Measurements from ENCODE around the gene TTC6.

TTC6 gene

DNA sequence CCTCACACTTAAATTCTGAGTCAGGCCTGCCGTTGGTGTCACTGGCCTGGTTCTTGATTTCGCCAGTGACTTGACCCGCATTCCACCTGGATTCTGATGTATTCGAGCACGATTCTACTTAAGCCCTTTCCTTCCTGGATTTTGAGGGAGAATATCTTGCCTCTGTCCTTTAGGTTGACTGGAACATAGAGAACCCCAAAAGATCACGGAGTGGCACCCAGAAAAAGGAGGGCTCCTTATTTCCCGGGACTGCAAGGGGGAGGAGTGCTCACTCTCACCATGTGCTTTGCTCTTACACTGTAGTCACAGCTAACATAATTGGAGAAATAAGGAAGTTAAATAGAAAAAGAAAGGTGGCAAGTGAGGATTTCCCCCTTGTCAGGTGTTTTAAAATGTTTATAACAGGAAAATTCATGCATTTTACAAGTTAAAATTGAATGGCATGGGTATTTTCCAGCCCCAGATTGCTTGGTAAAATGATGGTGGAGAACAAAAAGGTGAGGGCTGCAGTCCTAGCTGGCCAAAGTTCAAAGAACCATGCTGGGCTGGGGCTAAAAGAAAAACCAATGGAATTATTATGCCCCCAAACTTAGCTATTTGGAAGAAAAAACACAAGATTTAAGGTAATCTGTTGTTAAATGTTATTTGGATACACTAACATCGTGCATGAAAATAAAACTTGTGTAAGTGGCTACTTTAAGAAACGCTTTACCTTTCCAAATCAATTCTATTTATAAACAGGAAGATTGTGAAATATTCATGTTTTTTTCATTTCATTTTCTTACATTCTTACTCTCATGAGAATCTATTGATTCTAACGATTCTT, 9.2 kb upstream of the TTC6 start:
- no peak for DNase-seq (ENCODE audit: low read depth in 2 of 2)

GRCh38 chr14:37586797-37587130, 8.7 kb upstream of the TTC6 start:
- no peak for DNase-seq (ENCODE audit: low read depth in 2 of 2)

- DNase-seq (ENCODE audit: low read depth in 2 of 2): no peak
Observed at GRCh38 chr14:37587131-37587803, 8.2 kb upstream of the TTC6 start.

DNA sequence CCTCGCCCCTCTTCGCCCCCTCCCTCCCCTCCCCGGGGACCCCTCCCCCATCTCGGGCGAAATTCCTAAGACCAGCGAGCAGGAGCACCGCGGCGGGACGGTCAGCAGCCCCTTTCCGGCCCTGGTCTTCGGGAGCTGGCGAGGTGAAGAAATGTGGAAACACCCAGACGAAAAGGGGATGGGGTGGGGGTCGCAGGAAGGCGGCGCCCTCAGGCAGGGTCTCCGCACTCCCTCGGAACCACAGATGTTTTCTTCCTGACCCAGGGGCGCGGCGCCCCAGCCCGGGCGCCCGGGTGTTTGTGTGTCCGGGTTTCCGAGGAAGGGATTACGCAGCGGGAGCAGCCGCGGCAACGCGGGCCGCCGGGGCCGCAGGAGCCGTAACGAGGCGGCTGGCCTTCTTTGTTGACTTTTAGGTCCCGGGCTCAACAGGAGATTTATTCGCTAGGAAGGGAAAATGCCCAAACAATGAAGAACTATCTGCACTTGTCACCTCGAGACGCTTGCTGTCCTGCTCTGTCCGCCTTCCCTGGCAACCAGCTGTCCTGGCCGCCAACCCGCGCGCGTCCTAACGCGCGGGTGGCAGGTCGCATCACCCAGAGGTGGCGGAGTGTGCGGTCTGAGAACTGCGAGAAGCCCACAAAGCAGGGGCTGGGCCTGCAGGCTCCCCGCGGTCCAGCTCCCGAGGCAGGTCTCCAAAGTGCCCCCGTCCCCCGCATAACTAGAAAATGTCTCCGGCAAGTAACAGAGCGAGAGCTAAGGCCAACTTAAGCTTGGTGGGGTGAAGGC, 7.4 kb upstream of the TTC6 start:
- no peak for DNase-seq (ENCODE audit: low read depth in 2 of 2)

DNA sequence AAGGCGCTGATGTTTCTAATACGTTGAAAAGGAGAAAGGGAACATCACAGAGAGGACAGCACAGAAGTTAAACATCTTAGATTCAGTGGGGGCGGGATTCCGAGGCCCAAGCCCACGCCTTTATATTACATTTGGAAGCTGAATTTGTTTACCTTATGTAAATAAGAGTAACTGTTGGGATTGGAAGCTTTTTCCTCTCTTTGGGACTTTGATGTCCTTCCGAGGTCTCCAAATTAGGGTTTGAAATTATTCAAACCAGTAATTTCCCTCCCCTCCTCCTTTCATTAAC, 6.8 kb upstream of the TTC6 start:
- DNase-seq (ENCODE audit: low read depth in 2 of 2): no peak

DNA sequence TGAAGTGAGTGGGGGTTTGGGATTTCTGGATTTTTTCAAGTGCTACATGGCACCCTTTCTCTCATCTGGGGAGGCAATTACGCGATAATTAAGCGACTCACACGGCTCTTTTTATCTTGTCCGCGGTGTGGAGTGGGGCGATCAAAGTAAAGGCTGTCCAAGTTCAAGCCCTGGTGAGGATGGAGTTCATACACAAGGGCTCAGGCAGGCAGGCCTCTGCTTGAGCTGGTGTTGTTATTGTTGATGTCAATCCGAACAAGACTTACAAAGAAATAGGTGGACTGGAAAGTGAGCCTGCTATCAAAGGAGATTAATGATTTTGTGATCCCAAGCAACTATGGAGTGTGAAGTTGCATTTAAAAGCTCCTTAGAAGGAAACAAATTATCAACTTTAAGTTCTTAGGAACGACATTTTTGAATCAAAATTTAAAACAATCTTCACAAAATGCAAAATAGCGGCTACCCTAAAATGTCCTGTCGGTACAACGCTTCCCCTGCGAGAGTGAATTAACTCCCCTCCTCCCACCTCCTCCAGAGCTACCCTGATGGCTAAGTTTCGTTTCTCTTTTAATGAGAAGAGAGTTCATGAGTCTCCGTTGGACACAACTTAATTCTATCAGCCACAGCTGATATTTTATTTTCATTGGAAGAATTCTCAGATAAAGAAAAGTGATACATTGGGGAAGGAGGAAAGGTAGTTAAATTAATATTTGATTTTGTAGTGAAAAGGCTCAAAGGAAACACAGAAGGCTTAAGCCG, 6.3 kb upstream of the TTC6 start:
- no peak for DNase-seq (ENCODE audit: low read depth in 2 of 2)

GRCh38 chr14:37589715-37590427, 5.6 kb upstream of the TTC6 start:
- no peak for DNase-seq (ENCODE audit: low read depth in 2 of 2)

DNA sequence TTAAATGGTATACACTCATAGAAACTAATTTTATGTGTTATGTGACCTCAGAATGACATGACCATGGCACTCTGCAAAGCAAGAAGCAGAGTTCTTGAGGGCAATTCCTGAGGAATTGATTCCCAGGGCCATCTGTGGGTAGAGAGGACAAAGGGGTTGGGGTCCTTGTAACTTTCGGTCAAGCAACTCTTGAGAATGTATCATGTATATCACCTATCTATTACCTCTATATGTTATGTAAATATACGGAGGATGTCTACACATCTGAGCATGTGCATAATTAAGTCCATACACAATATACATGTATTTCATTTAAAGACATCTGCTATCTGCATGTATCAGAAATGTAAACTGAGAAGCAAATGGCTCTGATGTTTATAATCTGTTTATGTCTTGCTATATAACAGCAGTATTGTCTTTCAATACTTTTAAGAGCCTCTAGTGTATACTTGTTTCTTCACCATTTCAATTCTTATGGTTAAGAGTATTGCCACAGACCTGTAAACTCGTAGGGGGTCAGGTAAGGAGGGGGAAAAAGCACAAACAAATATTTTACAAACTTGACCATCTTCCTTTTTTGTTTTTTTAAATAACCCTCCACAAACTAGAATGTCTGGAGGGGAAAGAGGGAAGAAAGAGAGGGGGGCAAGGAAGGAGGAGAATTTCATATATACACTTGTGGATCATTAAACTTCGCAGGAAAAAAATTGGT, 4.8 kb upstream of the TTC6 start:
- no peak for DNase-seq (ENCODE audit: low read depth in 2 of 2)

- no peak for DNase-seq (ENCODE audit: low read depth in 2 of 2)
Observed at GRCh38 chr14:37591311-37591940, 4.0 kb upstream of the TTC6 start.

- DNase-seq (ENCODE audit: low read depth in 2 of 2): no peak
Observed at GRCh38 chr14:37591941-37592481, 3.4 kb upstream of the TTC6 start.

DNA sequence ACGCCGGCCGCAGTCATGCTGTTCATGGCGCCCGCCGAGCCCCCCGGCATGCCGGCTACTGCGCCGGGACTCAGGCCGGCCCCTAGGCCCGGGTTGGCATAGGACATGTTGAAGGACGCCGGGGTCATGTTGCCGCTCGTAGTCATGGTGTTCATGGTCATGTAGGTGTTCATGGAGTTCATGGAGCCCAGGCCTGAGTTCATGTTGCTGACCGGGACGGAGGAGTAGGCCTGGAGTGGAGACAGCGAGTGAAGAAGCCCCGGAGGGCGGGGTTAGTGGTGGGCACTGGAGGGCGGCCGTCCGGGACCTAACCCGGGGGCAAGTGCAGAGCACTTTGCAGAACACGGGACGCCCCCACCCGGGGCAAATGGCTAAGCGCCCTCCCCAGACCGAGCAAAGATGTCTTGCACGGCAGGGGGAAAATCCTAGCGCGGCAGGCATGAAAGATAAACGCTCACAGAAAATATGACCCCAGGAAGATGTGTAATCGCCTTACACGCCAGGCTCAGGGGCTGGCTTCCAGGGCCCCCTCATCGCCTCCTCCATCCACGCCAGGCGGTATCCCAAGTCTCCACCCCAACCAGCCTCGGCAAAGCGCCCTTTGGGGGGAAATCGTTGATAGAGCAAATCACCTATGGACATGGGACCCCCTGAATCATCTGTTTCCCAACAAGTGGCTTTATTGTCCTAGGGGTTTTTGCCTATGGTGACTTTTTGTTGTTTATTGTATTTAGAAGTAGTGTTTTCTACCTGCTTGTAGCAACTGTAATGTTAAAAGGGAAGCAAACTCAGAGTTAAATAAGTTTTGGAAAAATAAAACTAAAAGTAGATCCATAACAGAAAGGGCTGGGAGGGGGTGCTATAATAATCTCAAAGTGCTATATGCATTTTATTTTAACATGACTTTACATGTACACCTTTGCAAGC, 2.7 kb upstream of the TTC6 start:
- DNase-seq (ENCODE audit: low read depth in 2 of 2): no peak

GRCh38 chr14:37593511-37594237, 1.8 kb upstream of the TTC6 start:
- DNase-seq (ENCODE audit: low read depth in 2 of 2): no peak

DNA sequence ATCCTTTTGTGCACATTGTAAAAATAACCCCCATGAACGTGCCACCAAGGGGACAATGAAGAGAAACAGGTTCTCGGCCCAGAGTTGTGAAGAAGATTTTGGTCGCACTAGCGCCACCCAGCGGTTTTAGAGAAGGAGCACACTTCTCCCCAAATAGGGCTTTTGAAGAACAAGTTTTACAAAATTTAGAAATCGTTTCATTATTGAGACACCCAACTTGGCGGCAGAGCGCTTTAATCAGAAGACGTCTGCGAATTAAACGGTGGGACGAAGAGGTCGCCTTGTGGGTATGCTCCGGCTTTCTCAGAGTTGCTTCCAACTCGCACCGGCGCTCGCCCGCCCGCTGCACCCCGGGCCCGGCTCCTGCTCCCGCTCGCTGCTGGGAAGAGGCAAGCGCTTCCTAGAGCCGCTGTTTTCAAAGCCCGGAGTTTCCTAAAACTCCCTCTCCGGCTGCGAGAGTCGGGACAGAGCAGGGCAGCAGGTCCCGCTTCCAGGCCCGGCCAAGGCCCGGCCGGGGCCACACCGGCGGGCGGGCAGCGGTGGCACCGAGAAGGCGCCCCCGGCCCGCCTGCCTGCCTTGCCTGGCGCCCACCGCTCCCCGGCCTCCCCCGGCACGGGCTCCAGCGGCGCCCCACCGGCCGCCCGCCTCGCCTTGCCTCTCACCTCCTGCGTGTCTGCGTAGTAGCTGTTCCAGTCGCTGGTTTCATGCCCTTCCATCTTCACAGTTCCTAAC, 1.0 kb upstream of the TTC6 start:
- DNase-seq (ENCODE audit: low read depth in 2 of 2): peak in 1 of 2 donors; percentile 31

DNA sequence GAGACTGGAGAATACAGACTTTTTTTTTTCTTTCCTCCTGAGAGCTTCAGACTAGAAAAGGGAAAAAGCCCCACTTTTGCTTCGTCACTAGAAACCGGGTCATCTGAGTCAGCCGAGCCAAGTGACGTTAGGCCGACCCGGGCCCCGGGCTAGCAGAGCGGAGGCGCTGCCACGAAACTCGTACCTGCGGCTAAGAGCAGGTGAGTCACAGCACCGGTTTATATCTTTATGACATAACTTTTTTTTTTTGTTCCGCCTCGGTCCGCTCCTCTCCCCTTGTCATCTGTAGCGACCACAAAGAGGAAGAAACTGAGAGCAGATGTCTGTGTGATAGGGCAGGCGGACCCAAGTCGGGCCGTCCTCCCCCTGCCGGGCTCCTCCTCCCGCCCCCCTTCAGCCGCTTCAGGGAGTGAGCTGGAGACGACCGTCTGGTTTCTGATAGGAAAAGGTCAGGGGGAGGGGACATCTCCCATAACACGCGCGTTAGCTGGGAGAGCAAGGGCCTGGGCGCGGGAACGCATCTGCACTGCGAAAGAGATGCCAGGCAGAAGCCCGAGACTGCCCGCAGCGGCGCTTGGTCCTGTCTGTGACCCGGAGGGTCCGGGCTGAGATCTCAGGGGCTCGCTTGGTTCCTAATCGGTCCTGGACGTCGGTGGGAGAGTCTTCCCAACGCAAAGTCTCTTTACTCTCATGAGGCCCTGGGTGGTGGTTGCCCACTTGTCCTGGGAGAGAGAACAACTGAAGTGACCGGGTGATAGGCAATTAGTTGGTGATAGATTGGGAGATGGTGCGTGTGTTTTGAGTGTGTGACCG, 586 bp downstream of the TTC6 start:
- peak; percentile 69 to 70 for DNase-seq (ENCODE audit: low read depth in 2 of 2)

DNA sequence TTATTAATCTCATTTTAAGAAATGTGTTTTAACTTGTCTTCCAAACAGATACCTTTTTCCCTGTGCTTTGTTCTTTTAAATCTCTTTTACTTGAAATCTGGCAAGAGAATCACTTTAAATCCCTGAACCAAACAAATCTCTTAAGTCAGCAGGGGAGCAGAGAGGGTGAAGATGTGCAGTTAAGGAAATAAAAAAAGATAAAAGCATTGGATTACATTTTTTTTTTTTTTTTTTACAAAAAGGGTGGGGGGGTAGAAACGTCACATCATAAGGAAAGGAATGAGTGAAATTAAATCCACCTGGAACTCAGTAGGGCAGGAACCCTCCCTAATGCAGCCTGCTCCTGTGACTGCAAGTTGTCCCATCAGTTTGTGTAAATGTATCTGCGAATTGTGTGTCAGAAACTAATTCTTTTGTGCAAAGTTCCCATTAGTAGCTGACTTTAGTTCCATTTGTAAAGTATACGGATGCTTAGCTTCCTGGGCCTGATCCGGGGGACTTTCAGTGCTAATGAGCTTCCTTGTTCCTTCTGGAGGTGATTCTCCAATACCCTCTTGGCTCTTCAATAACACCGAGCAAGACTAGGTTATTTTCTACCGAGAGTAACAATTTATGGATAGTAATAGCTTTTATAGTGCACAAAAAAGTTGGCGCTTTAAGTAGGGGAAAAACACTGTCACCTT, 1.5 kb downstream of the TTC6 start:
- DNase-seq (ENCODE audit: low read depth in 2 of 2): no peak

DNA sequence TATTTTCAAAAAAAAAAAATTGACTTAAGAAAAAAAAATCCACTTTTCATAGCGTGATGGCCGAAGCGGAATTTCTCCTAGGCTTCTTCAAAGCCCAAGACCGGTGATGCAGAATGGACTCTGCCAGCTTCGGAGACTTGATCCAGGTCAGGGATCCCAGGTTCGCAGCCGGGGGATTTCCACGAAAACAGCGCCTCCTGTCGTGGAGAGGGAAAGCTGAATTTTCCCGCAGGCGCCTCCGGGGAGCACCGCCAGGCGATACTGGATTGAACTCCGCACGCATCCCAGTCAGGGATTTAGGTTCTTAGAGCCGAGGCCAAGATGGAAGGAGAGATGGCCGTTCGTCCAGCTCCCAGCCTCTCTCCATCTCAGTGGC, 2.1 kb downstream of the TTC6 start:
- DNase-seq (ENCODE audit: low read depth in 2 of 2): no peak
